Central memory CD4-positive, alpha-beta T cell (primary cell): Measurements from ENCODE around the gene MEF2A.

Source experiments
- DNase-seq: peaks from one replicate; pipeline ENCODE4 v3.0.0; 2022

Gene MEF2A

GRCh38 chr15:99564221-99565048 lies 1.3 kb upstream of the MEF2A start:
- DNase-seq = peak; percentile 1

- DNase-seq = no peak
These were observed 810 bp upstream of the MEF2A start for GRCh38 chr15:99565049-99565298.

DNA sequence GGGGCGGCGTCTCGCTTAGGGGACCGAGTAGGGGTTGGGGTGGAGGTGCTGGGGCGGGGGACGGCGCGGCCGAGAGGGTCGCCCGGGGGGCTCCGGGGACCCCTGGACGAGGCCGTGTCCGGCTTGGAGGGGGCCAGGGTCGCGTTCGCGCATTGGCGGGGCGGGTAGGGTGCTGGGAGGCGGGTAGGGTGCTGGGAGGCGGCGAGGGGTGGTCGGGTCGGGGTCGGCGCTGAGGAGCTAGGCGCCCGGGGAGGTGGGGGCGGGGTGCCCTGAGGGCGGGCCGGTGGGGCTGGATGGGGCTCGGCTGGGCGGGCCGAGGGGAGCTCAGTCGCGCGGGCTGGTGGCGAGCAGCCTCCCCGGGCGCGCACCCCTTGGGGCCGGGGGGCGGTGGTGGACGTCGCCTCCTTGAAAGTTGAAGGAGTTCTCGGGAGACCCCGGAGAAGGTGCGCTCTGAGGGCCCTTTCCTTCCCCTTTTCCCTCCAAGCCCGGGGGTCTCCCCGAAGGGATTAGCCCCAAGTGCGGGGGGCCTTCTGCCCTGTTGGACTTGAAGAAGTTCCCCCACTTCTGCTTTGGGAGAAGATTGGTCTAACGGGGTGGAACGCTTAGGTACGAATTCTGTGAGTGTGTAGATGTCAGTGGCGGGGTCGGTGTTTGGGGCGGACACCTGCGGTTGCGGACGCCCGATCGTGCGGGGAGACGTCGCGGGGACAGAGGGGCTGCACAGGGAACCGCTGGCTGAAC lies 543 bp downstream of the MEF2A start:
- DNase-seq = peak; percentile 4

GRCh38 chr15:99568625-99569352 lies 3.0 kb downstream of the MEF2A start:
- DNase-seq = no peak

DNA sequence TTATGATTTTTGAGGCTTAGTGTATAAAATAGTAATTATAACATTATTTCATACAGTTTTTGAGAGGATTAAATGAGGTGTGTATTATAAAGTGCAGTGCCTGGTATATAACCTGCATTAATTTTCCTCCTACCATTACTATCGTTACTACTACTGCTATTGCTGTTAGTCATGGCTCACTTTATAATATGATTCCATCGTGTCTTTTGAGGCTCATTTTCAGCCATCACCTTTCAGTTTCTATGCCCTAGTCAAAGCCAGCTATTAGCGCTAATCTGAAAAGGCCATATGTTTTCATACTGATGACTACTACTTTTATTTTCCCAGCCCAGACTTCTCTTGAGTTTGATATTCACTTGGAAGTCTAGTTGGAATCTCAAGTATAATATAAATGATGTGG lies 5.5 kb downstream of the MEF2A start:
- no peak for DNase-seq

- no peak for DNase-seq
These were observed 8.3 kb downstream of the MEF2A start for GRCh38 chr15:99574048-99574447.

DNA sequence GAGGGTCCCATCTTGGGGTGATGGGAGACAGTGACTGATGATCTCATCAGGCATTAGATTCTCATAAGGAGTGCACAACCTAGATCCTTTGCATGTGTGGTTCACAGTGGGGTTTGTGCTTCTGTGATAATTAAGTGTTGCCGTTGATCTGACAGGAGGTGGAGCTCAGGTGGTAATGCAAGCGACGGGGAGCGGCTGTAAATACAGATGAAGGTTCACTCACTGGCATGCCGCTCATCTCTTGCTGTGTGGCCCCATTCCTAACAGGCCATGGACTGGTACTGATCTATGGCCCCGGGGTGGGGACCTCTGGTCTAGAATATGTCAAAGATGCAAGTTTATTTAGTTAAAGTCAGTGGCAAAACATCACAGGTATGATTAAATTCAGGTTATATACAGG lies 8.7 kb downstream of the MEF2A start:
- no peak for DNase-seq

GRCh38 chr15:99578809-99579208 lies 13.0 kb downstream of the MEF2A start:
- DNase-seq = no peak

- DNase-seq = no peak
These were observed 14.3 kb downstream of the MEF2A start for GRCh38 chr15:99580076-99580475.

GRCh38 chr15:99582508-99582960 lies 16.8 kb downstream of the MEF2A start:
- no peak for DNase-seq

DNA sequence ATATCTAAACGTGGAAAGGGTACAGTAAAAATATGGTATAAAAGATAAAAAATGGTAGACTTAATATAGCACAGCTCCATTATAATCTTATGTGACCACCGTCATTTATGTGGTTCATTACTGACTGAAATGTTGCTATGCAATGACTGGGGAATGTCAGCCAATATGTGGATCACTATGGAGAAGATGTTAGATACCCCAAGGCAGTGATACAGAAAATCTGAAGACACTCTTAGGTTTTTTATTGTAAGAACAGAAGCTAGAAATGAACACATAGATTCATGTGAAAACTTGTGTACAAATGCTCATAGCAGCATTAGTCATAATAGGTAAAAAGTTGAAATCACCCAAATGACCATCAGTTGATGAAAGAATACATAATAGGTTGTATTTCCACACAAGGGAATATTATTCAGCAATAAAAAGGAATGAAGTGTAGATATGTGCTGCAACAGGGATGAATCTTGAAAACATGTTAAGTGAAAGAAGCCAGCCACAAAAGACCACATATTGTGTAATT lies 18.4 kb downstream of the MEF2A start:
- no peak for DNase-seq

DNA sequence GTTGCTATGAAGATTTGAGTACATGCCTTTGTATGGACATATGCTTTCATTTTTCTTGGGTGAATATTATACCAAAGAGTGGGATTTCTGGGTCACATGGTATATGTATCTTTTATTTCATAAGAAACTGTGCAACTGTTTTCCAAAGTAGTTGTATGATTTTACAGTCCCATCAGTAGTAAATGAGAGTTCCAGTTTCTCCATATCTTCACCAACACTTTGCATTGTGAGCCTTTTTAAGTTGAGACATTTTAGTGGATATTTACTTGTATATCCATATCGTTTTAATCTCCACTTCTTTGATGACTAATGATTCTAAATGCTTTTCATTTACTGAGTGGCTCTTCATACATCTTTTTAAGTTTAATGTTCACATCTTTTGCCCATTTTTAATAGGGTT lies 20.3 kb downstream of the MEF2A start:
- no peak for DNase-seq

- no peak for DNase-seq
These were observed 24.0 kb downstream of the MEF2A start for GRCh38 chr15:99589801-99590200.

DNA sequence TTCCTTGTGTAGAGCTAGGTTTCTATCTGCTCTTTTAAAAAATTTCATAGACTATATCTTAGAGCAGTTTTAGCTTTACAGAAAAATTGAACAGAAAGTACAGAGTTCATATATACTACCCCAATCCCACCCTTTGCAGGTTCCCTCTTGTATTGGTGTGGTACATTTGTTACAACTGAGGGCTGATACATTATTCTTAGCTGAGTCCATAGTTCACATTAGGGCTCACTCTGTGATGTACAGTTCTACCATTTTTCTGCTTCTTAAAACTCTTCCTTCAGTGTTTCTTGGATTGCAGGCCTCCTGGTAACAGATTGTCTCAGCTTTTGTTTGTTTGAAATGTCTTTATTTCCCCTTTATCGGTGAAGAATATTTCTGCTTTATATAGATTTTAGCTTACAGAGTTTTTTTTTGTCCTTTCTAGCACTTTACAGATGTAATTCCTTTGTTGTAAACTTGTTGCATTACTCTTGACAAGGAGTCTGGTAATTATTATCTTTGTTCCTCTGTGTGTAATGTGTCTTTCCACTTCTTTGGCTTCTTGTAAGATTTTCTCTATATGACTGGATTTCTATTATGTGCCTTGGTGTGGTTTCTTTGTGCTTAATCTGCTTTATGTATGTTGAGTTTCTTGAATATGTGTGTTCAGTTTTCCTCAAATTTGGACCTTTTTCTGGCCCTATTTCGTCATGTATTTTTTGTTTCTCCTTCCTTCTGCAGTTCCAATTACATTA lies 25.3 kb downstream of the MEF2A start:
- DNase-seq = no peak

- no peak for DNase-seq
These were observed 26.5 kb downstream of the MEF2A start for GRCh38 chr15:99592145-99592791.

DNA sequence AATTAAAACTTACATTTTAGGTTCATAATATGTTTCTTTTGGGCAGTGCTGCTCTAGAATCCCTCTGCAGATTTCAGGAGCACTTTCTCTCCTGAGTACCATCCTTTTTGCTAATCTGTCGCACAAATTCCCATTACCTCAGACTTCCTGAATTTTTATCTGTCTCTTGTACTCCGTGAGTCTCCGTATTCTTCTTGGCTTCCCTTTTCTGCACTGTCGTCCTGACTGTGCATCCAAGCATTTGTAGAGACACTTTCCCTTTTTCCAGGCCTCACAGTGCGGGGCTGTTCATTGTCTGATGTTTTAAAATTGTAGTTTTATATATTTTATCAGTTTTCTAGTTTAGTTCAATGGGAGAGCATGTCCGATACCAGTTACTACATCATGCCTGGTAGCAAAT lies 27.3 kb downstream of the MEF2A start:
- no peak for DNase-seq

GRCh38 chr15:99594916-99595315 lies 29.1 kb downstream of the MEF2A start:
- DNase-seq = no peak

- no peak for DNase-seq
These were observed 32.5 kb downstream of the MEF2A start for GRCh38 chr15:99598296-99598695.

GRCh38 chr15:99603828-99604227 lies 38.0 kb downstream of the MEF2A start:
- no peak for DNase-seq

DNA sequence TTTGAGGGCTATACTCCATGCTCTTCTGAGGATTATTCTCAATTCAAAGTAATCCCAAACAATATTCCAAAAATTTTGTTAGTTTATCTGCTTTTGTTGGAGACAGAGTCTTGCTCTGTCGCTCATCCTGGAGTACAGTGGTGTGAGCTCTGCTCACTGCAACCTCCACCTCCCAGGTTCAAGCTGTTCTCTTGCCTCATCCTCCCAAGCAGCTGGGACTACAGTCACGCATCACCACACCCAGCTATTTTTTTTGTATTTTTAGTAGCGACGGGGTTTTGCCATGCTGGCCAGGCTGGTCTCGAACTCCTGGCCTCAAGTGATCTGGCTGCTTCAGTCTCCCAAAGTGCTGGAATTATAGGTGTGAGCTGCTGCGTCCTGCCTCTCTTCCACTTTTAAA lies 39.1 kb downstream of the MEF2A start:
- DNase-seq = no peak

DNA sequence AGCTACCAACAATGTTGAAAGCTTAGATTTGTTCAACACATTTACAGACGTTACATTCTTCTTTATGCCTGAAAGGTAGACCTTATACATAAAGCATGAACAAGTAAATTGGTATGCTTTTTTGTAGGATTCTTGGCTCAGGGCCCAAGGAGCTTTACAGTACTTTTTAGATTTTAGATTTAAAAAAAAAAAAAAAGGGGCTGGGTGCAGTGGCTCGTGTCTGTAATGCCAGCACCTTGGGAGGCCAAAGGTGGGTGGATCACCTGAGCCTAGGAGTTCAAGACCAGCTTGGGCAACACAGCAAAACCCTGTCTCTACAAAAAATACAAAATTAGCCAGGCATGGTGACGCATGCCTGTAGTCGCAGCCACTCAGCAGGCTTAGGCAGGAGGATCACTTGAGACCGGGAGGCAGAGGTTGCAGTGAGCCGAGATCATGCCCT lies 39.7 kb downstream of the MEF2A start:
- no peak for DNase-seq

DNA sequence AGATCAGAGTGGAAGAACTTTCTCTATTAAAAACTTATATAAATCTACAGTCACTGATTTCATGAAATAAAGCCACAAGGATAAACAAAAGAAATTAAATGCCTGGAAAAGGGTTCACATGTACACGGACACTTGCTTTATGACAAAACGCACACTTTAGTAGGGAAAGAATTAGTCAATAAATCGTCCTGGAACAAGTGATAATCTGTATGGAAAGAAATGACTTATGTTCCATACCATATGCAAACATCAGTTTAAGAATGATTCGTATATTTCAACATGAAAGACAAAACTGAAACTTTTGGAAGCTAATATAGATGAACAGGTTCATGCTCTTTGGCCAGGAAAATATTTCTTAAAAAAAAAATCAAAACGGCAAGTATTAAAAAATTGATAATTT lies 40.2 kb downstream of the MEF2A start:
- no peak for DNase-seq
